Neural progenitor cell (in vitro differentiated cells): Measurements from ENCODE around the gene AQP1.

ENCODE experiments used
- EZH2 ChIP-seq: fragments of 200-600 bp; sonication (generic); IDR thresholded peaks from 2 replicates; pipeline ENCODE4 v1.6.1; 2017; ENCODE audit warnings: antibody characterized with exemption, mild to moderate bottlenecking, moderate library complexity
- TF ChIP-seq, protein P1 (sequence below): fragments of 200-600 bp; sonication (generic); IDR thresholded peaks from 2 replicates; pipeline ENCODE4 v1.5.1; 2017; ENCODE audit warnings: antibody characterized with exemption, mild to moderate bottlenecking

DNA sequence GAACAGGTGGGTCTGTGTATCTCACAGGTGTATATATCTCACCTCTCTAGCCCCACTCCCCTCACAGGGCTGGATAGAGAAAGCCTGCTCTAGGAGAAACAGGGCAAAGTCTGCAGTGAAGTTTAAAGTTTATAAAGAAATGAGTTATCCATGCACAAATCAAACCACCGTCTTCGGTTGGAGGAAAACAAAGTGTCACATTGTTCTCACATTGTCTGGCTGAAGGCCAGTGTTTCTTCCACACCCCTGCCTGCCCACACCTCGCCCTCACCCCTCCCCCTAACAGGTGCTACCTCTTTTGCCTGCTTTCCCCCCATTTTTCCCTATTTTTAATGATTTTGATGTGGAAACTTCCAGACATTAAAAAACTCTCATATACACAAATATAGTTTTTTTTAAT lies 25.8 kb downstream of the AQP1 start:
- TF ChIP-seq EZH2: no peak
- TF ChIP-seq, protein P1, sequence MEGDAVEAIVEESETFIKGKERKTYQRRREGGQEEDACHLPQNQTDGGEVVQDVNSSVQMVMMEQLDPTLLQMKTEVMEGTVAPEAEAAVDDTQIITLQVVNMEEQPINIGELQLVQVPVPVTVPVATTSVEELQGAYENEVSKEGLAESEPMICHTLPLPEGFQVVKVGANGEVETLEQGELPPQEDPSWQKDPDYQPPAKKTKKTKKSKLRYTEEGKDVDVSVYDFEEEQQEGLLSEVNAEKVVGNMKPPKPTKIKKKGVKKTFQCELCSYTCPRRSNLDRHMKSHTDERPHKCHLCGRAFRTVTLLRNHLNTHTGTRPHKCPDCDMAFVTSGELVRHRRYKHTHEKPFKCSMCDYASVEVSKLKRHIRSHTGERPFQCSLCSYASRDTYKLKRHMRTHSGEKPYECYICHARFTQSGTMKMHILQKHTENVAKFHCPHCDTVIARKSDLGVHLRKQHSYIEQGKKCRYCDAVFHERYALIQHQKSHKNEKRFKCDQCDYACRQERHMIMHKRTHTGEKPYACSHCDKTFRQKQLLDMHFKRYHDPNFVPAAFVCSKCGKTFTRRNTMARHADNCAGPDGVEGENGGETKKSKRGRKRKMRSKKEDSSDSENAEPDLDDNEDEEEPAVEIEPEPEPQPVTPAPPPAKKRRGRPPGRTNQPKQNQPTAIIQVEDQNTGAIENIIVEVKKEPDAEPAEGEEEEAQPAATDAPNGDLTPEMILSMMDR: no peak
